Memory B cell (primary cell): Measurements from ENCODE around the gene CACNA1C.

ENCODE experiments used
- ATAC-seq: fragments of 150-1000 bp; cut with Tn5 transposase; 2 replicates; pipeline ENCODE4 v1.10.0; 2021; ENCODE audit warnings: low read depth, mild to moderate bottlenecking, moderate library complexity
- DNase-seq, 2 donors: peaks; one replicate each; pipeline ENCODE4 v3.0.0; 2022; ENCODE audit warnings: low spot score in 2 of 2
- H3K27ac Mint-ChIP-seq: one replicate; pipeline ENCODE4 v1.8.0; 2022; ENCODE audit warnings: mild to moderate bottlenecking, moderate library complexity, mixed read lengths
- H3K27me3 Mint-ChIP-seq: one replicate; pipeline ENCODE4 v1.8.0; 2022; ENCODE audit warnings: mixed read lengths
- H3K36me3 Mint-ChIP-seq: one replicate; pipeline ENCODE4 v1.8.0; 2022; ENCODE audit warnings: mild to moderate bottlenecking, mixed read lengths
- H3K4me1 Mint-ChIP-seq: one replicate; pipeline ENCODE4 v1.8.0; 2022; ENCODE audit warnings: mixed read lengths
- H3K4me3 Mint-ChIP-seq: one replicate; pipeline ENCODE4 v1.8.0; 2022; ENCODE audit warnings: mild to moderate bottlenecking, moderate library complexity, mixed read lengths
- H3K9me3 Mint-ChIP-seq: one replicate; pipeline ENCODE4 v1.8.0; 2022; ENCODE audit warnings: mixed read lengths

The CACNA1C gene

DNA sequence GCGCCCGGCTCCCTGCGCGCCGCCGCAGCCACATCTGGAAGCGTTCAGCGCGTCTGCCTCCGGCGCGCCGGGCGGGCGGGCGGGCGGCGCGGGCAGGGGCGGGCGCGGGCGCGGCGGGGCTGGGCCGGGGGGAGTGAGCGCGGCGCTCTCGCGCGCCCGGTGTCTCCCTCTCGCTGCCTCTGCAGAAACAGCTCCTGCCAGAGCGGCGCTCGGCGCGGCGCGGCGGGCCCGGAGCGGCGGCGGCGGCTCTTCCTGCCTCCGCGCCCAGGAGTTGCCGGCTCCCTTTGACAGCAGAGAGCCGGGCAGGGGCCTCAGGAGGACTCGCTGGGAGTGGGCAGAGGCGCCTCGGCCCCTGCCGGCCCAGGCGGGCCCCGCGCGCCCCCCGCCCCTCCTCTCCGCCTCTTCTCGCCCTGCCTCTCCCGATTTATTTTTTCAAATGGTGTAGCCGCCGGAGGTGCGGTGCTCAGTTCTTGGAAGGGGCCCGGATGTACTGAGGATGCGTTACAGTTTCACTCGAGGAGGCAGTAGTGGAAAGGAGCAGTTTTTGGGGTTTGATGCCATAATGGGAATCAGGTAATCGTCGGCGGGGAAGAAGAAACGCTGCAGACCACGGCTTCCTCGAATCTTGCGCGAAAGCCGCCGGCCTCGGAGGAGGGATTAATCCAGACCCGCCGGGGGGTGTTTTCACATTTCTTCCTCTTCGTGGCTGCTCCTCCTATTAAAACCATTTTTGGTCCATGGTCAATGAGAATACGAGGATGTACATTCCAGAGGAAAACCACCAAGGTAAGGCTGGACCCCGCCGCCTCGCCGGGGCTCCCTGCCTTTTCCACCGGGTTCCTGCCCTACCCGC lies at the start of gene CACNA1C:
TSS of gene CACNA1C (plus strand) at position 162 of the 853 bp plus-strand sequence. CDS start at position 738, 576 bp downstream.
- peak; percentile 80 for ATAC-seq
- no peaks in the 10 kb centered on the region for H3K9me3 Mint-ChIP-seq
- H3K4me3 Mint-ChIP-seq = peak within 1 kb of the TSS; percentile 73
- H3K36me3 Mint-ChIP-seq = no peaks in the 10 kb centered on the region
- DNase-seq = no peak
- H3K27me3 Mint-ChIP-seq = peaks cover 32% of the 10 kb centered on the region
- no peak within 1 kb of the TSS for H3K27ac Mint-ChIP-seq
- H3K4me1 Mint-ChIP-seq = peaks cover 18% of the 10 kb centered on the region

GRCh38 chr12:2003676-2004112 lies 49.1 kb upstream of the CACNA1C start:
- DNase-seq = no peak
- Mint-ChIP-seq H3K4me3 (peak overlapping the region; percentile 90), H3K27me3 (no peaks in the 10 kb centered on the region), H3K36me3 (peaks cover 5% of the 10 kb centered on the region), H3K9me3 (no peaks in the 10 kb centered on the region), H3K4me1 (peaks cover 21% of the 10 kb centered on the region), H3K27ac (peak overlapping the region; percentile 98)
- peak; percentile 15 for ATAC-seq

- peak within 1 kb of the TSS; percentile 90 for H3K4me3 Mint-ChIP-seq
- no peaks in the 10 kb centered on the region for H3K27me3 Mint-ChIP-seq
- peak; percentile 99 for ATAC-seq
- peak within 1 kb of the TSS; percentile 98 for H3K27ac Mint-ChIP-seq
- peaks cover 5% of the 10 kb centered on the region for H3K36me3 Mint-ChIP-seq
- no peaks in the 10 kb centered on the region for H3K9me3 Mint-ChIP-seq
- H3K4me1 Mint-ChIP-seq = peaks cover 21% of the 10 kb centered on the region
- peak; percentile 83 to 89 for DNase-seq
These were observed 48.5 kb upstream of the CACNA1C start, which contains the start of gene DCP1B for GRCh38 chr12:2004113-2004929. Gene DCP1B, minus strand, starts transcription at chr12:2004457. Its CDS starts 26 bp downstream, at chr12:2004431.

- no peak for ATAC-seq
- DNase-seq = no peak
- H3K27me3 Mint-ChIP-seq = peaks cover 3% of the 10 kb centered on the region
- H3K4me3 Mint-ChIP-seq = no peak overlapping the region
- peaks cover 6% of the 10 kb centered on the region for H3K4me1 Mint-ChIP-seq
- H3K9me3 Mint-ChIP-seq = no peaks in the 10 kb centered on the region
- peaks cover 3% of the 10 kb centered on the region for H3K36me3 Mint-ChIP-seq
- H3K27ac Mint-ChIP-seq = no peak overlapping the region
These were observed 44.1 kb upstream of the CACNA1C start for GRCh38 chr12:2008677-2009076.

- no peak for DNase-seq
- no peaks in the 10 kb centered on the region for H3K4me1 Mint-ChIP-seq
- H3K27me3 Mint-ChIP-seq = peaks cover 3% of the 10 kb centered on the region
- H3K9me3 Mint-ChIP-seq = no peaks in the 10 kb centered on the region
- no peak overlapping the region for H3K4me3 Mint-ChIP-seq
- H3K36me3 Mint-ChIP-seq = no peaks in the 10 kb centered on the region
- no peak overlapping the region for H3K27ac Mint-ChIP-seq
- peak; percentile 44 for ATAC-seq
These were observed 43.2 kb upstream of the CACNA1C start for GRCh38 chr12:2009623-2010022.

- Mint-ChIP-seq H3K27ac (no peak overlapping the region), H3K9me3 (no peaks in the 10 kb centered on the region), H3K36me3 (no peaks in the 10 kb centered on the region), H3K27me3 (peaks cover 3% of the 10 kb centered on the region), H3K4me3 (no peak overlapping the region), H3K4me1 (no peaks in the 10 kb centered on the region)
- DNase-seq = no peak
- ATAC-seq = no peak
These were observed 40.9 kb upstream of the CACNA1C start for GRCh38 chr12:2011643-2012607.

- no peak overlapping the region for H3K4me3 Mint-ChIP-seq
- H3K27ac Mint-ChIP-seq = no peak overlapping the region
These were observed 39.7 kb upstream of the CACNA1C start for GRCh38 chr12:2013086-2013485.

GRCh38 chr12:2013527-2014223 lies 39.1 kb upstream of the CACNA1C start:
- Mint-ChIP-seq H3K4me3 (no peak overlapping the region), H3K27me3 (peaks cover 9% of the 10 kb centered on the region), H3K36me3 (no peaks in the 10 kb centered on the region), H3K4me1 (no peaks in the 10 kb centered on the region), H3K27ac (no peak overlapping the region), H3K9me3 (no peaks in the 10 kb centered on the region)
- ATAC-seq (no peak), DNase-seq (no peak)

More at GRCh38 chr12:2013086-2013485, 39.7 kb upstream of the CACNA1C start:
- H3K27me3 Mint-ChIP-seq = peaks cover 6% of the 10 kb centered on the region
- no peaks in the 10 kb centered on the region for H3K9me3 Mint-ChIP-seq
- no peak for ATAC-seq
- no peaks in the 10 kb centered on the region for H3K36me3 Mint-ChIP-seq
- no peak for DNase-seq
- H3K4me1 Mint-ChIP-seq = no peaks in the 10 kb centered on the region

DNA sequence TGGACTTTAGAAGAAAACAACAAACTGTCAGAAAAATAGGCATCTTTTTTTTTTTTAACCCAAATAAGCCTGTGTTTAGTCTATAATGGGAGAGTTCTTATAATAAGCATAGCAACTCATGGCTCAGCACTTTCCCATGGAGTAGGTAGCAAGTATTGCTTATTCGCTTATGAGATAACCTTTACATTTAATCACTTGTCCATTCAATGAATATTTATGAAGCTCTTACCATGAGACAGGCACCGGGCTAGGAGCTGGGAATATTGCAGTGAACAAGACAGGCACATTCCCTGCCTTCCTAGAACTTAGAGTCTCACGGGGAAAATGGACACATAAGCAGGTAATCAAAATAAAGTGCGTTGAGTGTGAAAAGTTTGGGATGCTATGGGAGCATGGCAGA lies 38.6 kb upstream of the CACNA1C start:
- H3K4me1 Mint-ChIP-seq = no peaks in the 10 kb centered on the region
- peaks cover 12% of the 10 kb centered on the region for H3K27me3 Mint-ChIP-seq
- no peak overlapping the region for H3K27ac Mint-ChIP-seq
- DNase-seq (no peak), ATAC-seq (no peak)
- H3K36me3 Mint-ChIP-seq = no peaks in the 10 kb centered on the region
- no peaks in the 10 kb centered on the region for H3K9me3 Mint-ChIP-seq
- no peak overlapping the region for H3K4me3 Mint-ChIP-seq

DNA sequence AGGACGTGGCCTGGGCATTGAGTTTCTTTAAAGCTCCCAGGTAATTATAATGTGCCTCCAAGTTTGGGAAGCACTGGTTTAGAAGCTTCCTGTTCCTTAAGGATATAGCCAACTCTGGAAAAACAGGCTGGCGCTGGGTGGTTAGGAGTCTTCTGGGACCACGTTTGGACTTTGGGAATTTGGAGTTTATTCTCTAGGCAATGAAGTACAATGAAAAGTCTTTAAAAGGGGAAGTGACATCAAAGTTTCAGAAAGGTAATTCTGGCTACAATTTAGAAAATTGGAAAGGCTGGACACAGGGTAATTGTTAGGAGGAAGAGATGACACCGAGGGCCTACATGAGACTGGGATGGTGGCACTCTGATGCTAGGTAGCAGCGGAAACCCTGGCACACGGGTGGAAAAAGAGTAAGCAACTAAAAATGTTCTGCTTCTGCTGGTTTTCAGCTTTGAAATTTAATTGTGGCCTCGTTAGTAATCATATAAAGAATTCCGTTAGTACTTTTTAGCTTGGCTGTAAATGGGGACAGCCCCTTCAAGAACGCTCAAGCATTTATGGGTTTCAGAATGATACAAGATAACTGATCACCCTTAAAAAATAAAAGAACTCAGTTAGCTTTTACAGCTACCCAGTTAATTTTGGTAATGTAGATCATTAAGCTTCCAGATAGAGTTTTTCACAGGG lies 35.8 kb upstream of the CACNA1C start:
- no peak overlapping the region for H3K4me3 Mint-ChIP-seq
- no peaks in the 10 kb centered on the region for H3K9me3 Mint-ChIP-seq
- DNase-seq = no peak
- no peaks in the 10 kb centered on the region for H3K36me3 Mint-ChIP-seq
- H3K27me3 Mint-ChIP-seq = peaks cover 14% of the 10 kb centered on the region
- no peak overlapping the region for H3K27ac Mint-ChIP-seq
- no peak for ATAC-seq
- H3K4me1 Mint-ChIP-seq = no peaks in the 10 kb centered on the region

DNA sequence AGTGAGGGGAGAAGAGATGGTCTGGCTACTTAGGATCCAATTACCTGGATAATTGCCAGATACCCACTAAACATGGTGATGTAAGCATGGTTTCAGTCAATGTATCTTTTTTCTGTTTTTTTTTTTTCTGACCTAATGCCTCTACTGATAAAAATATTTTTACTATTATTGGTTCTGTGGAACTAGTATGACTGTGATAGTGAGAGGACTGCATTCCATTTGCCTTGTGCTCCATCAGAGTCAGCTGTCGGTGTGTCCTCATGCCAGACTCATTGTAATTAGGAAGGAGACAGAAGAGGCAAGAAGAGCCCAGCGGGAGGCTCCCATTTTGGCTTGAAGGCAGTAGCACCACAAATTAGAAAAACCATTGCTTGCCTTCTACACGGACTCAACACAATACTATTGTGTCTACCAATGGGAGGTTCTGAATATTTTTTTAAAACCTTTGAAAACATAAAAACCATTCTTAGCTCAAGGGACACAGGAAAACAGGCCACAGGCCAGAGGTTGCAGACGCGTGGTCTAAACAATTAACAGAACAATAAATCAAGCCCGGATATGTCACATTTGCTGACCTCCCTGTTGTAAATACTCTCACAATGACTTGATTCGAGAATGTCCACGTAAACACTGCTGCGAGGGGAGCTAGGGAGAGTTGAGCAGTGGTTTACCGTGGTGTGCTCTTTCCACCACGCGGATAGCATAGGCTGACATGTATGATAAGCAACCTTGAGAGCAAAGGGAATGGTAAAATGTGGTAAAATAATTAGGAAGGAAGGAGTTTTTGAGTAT lies 35.0 kb upstream of the CACNA1C start:
- Mint-ChIP-seq H3K27ac (no peak overlapping the region), H3K36me3 (no peaks in the 10 kb centered on the region), H3K4me1 (no peaks in the 10 kb centered on the region), H3K27me3 (peaks cover 14% of the 10 kb centered on the region), H3K9me3 (no peaks in the 10 kb centered on the region), H3K4me3 (no peak overlapping the region)
- no peak for DNase-seq
- no peak for ATAC-seq

- H3K36me3 Mint-ChIP-seq = no peaks in the 10 kb centered on the region
- DNase-seq (no peak), ATAC-seq (no peak)
- no peak overlapping the region for H3K4me3 Mint-ChIP-seq
- H3K4me1 Mint-ChIP-seq = no peaks in the 10 kb centered on the region
- peaks cover 14% of the 10 kb centered on the region for H3K27me3 Mint-ChIP-seq
- H3K27ac Mint-ChIP-seq = no peak overlapping the region
- H3K9me3 Mint-ChIP-seq = no peaks in the 10 kb centered on the region
These were observed 34.4 kb upstream of the CACNA1C start for GRCh38 chr12:2018391-2018790.
